ENCODE measurements around the gene HOXA2. TPM values are rescaled to one million over a fixed set of nuclear protein-coding genes. Genes with fewer than 3 reads are reported as not detected.
A peak's percentile ranks its signal among the peaks of the same experiment; 100 is the strongest.

HOXA2 gene
- total RNA-seq, 2 donors from 2014 or later = not detected

- Histone ChIP-seq H3K4me3 (ENCODE audit: low read length) (no peak overlapping the region), H3K9ac (ENCODE audit: extremely low read depth, low read length, poor library complexity, severe bottlenecking) (no peak overlapping the region)
- H3K4me1 Mint-ChIP-seq = peaks cover 4% of the 10 kb centered on the region
These were observed 20.6 kb upstream of the HOXA2 start for GRCh38 chr7:27123007-27123476.

GRCh38 chr7:27122077-27122910, 19.8 kb upstream of the HOXA2 start:
- H3K4me1 Mint-ChIP-seq = peaks cover 4% of the 10 kb centered on the region
- Histone ChIP-seq H3K4me1 (ENCODE audit: control insufficient read depth, insufficient read depth, low read length) (no peaks in the 10 kb centered on the region), H3K27ac (ENCODE audit: low read depth, low read length) (peak overlapping the region; percentile 29), H3K27me3 (ENCODE audit: control insufficient read depth, insufficient read depth, low read length, poor library complexity, severe bottlenecking) (peaks cover 100% of the 10 kb centered on the region), H3K4me3 (ENCODE audit: low read length) (no peak overlapping the region), H3K9ac (ENCODE audit: extremely low read depth, low read length, poor library complexity, severe bottlenecking) (no peak overlapping the region), H3K36me3 (ENCODE audit: control insufficient read depth, insufficient read depth, low read length) (no peaks in the 10 kb centered on the region), H3K9me3 (ENCODE audit: control insufficient read depth, low read length) (peaks cover 10% of the 10 kb centered on the region)
- no peaks in the 10 kb centered on the region for H3K36me3 Mint-ChIP-seq (ENCODE audit: low read depth)
- peaks cover 100% of the 10 kb centered on the region for H3K27me3 Mint-ChIP-seq (ENCODE audit: insufficient read depth)
- 4 to 5% methylated on average over 17 to 37 of the region's 42 CpGs for WGBS, 2 experiments (ENCODE audit: insufficient coverage in 1 of 2, insufficient read length in 1 of 2)
- no peak overlapping the region for H3K27ac Mint-ChIP-seq
- no peaks in the 10 kb centered on the region for H3K9me3 Mint-ChIP-seq
- no peak overlapping the region for H3K4me3 Mint-ChIP-seq
- peak; percentile 55 for DNase-seq
- TF ChIP-seq CTCF (conservative IDR thresholded peaks at IDR 0.05) = no peak

More at GRCh38 chr7:27123007-27123476, 20.6 kb upstream of the HOXA2 start:
- TF ChIP-seq CTCF (conservative IDR thresholded peaks at IDR 0.05) = no peak
- Histone ChIP-seq H3K9me3 (ENCODE audit: control insufficient read depth, low read length) (peaks cover 10% of the 10 kb centered on the region), H3K27ac (ENCODE audit: low read depth, low read length) (no peak overlapping the region), H3K27me3 (ENCODE audit: control insufficient read depth, insufficient read depth, low read length, poor library complexity, severe bottlenecking) (peaks cover 100% of the 10 kb centered on the region), H3K4me1 (ENCODE audit: control insufficient read depth, insufficient read depth, low read length) (no peaks in the 10 kb centered on the region), H3K36me3 (ENCODE audit: control insufficient read depth, insufficient read depth, low read length) (no peaks in the 10 kb centered on the region)
- Mint-ChIP-seq H3K4me3 (no peak overlapping the region), H3K9me3 (no peaks in the 10 kb centered on the region), H3K36me3 (ENCODE audit: low read depth) (no peaks in the 10 kb centered on the region), H3K27me3 (ENCODE audit: insufficient read depth) (peaks cover 100% of the 10 kb centered on the region), H3K27ac (no peak overlapping the region)
- DNase-seq = no peak
- WGBS, 2 experiments (ENCODE audit: insufficient coverage in 1 of 2, insufficient read length in 1 of 2) = 6 to 20% methylated on average over 1 to 14 of the region's 14 CpGs

GRCh38 chr7:27121684-27122076, 19.2 kb upstream of the HOXA2 start:
- H3K27me3 Mint-ChIP-seq (ENCODE audit: insufficient read depth) = peaks cover 100% of the 10 kb centered on the region
- WGBS, 2 experiments (ENCODE audit: insufficient coverage in 1 of 2, insufficient read length in 1 of 2) = 18 to 21% methylated on average over 7 of the region's 7 CpGs
- Histone ChIP-seq H3K27ac (ENCODE audit: low read depth, low read length) (no peak overlapping the region), H3K9me3 (ENCODE audit: control insufficient read depth, low read length) (peaks cover 10% of the 10 kb centered on the region), H3K4me1 (ENCODE audit: control insufficient read depth, insufficient read depth, low read length) (no peaks in the 10 kb centered on the region), H3K4me3 (ENCODE audit: low read length) (no peak overlapping the region), H3K36me3 (ENCODE audit: control insufficient read depth, insufficient read depth, low read length) (no peaks in the 10 kb centered on the region), H3K9ac (ENCODE audit: extremely low read depth, low read length, poor library complexity, severe bottlenecking) (no peak overlapping the region), H3K27me3 (ENCODE audit: control insufficient read depth, insufficient read depth, low read length, poor library complexity, severe bottlenecking) (peaks cover 100% of the 10 kb centered on the region)
- no peak for DNase-seq
- peaks cover 4% of the 10 kb centered on the region for H3K4me1 Mint-ChIP-seq
- no peaks in the 10 kb centered on the region for H3K9me3 Mint-ChIP-seq
- H3K27ac Mint-ChIP-seq = no peak overlapping the region
- H3K4me3 Mint-ChIP-seq = no peak overlapping the region
- no peaks in the 10 kb centered on the region for H3K36me3 Mint-ChIP-seq (ENCODE audit: low read depth)
- no peak for TF ChIP-seq CTCF (conservative IDR thresholded peaks at IDR 0.05)
